Measurements from ENCODE around the gene SHC3.
A peak's percentile ranks its signal among the peaks of the same experiment; 100 is the strongest.

SHC3 gene

GRCh38 chr9:88996921-88997235, 181.7 kb downstream of the SHC3 start:
- no peak for DNase-seq

GRCh38 chr9:88996046-88996920, 182.3 kb downstream of the SHC3 start:
- no peak for DNase-seq

GRCh38 chr9:88995627-88996026, 183.0 kb downstream of the SHC3 start:
- DNase-seq, result no peak

GRCh38 chr9:88995200-88995577, 183.4 kb downstream of the SHC3 start:
- no peak for DNase-seq

GRCh38 chr9:88994469-88995199, 184.0 kb downstream of the SHC3 start:
- DNase-seq, result no peak

GRCh38 chr9:88993871-88994460, 184.7 kb downstream of the SHC3 start:
- DNase-seq, result no peak

GRCh38 chr9:88993327-88993726, 185.3 kb downstream of the SHC3 start:
- no peak for DNase-seq

GRCh38 chr9:88992556-88992955, 186.1 kb downstream of the SHC3 start:
- no peak for DNase-seq

- peak; percentile 25 to 28 for DNase-seq
These were observed 187.3 kb downstream of the SHC3 start, which contains the start of gene S1PR3 for GRCh38 chr9:88991066-88992034. Gene S1PR3 (plus strand): TSS chr9:88991468. CDS start chr9:89001201, 9,733 bp downstream.

- no peak for DNase-seq
These were observed 187.9 kb downstream of the SHC3 start for GRCh38 chr9:88990729-88991065.

GRCh38 chr9:88990041-88990728, 188.4 kb downstream of the SHC3 start:
- no peak for DNase-seq

GRCh38 chr9:88988796-88989641, 189.6 kb downstream of the SHC3 start:
- peak; percentile 78 to 81 for DNase-seq

- no peak for DNase-seq
These were observed 191.0 kb downstream of the SHC3 start for GRCh38 chr9:88987661-88988060.

GRCh38 chr9:88986776-88987175, 191.8 kb downstream of the SHC3 start:
- DNase-seq, result no peak

- no peak for DNase-seq
These were observed 193.0 kb downstream of the SHC3 start for GRCh38 chr9:88985616-88986015.

- DNase-seq, result no peak
These were observed 194.1 kb downstream of the SHC3 start for GRCh38 chr9:88984543-88984883.

GRCh38 chr9:88983865-88984542, 194.6 kb downstream of the SHC3 start:
- no peak for DNase-seq

GRCh38 chr9:88980740-88981203, 197.8 kb downstream of the SHC3 start:
- no peak for DNase-seq

- DNase-seq, result no peak
These were observed 198.8 kb downstream of the SHC3 start for GRCh38 chr9:88979791-88980190.

- DNase-seq, result no peak
These were observed 199.6 kb downstream of the SHC3 start for GRCh38 chr9:88979021-88979420.

- DNase-seq, result no peak
These were observed 200.6 kb downstream of the SHC3 start for GRCh38 chr9:88978034-88978433.

Data from Kasumi-1 (cell line).